ENCODE results near the gene PIGB.
"Not testable (repeated sequence)": the region's sequence is repeated elsewhere in the genome, so short reads cannot be mapped to it uniquely, and the experiment has no call there.

Gene PIGB

GRCh38 chr15:55318588-55319494, at the start of gene PIGB, which contains the start of gene PIGBOS1:
Gene PIGB (plus strand): TSS chr15:55319222. CDS start chr15:55319251, 29 bp downstream.
Gene PIGBOS1 (minus strand): TSS chr15:55319123. CDS start chr15:55317792, 1,331 bp downstream.
- DNase-seq (ENCODE audit: low spot score), result peak; percentile 91

DNA sequence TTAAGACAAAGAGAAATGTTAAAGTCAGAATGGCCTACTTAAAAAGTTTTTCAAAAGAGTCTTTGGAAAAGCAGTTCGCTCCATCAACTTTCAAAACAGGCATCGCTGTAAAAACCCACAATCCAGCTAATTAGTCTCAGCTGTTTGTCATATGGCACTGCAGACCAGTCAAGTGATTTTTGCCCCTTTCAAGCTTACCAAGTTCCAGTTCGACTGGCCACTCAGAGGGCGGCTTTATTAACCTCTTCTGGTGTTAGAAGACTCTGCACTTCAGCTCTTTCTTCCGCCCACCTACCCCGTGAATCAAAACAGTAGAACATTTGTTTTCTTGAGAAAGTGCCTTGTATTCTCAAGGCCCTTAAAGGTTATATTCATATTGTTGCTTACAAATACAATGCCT, 48.7 kb upstream of the PIGB start:
- no peak for DNase-seq (ENCODE audit: low spot score)

DNA sequence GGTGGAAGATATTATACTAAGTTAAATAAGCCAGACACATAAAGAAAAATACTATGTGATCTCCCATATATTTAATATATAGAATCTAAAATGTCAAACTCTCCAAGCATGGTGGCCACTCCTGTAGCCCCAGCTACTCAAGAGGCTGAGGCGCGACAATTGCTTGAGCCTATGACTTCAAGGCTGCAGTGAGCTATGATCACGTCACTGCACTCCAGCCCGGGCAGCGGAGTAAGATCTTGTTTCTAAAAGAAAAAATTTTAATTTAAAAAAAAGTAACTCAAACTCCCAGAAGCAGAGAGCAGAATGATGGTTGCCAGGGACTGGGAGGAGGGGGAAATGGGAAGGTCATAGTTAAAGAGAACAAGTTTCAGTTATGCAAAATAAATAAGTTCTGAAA, 42.7 kb upstream of the PIGB start:
- no peak for DNase-seq (ENCODE audit: low spot score)

DNA sequence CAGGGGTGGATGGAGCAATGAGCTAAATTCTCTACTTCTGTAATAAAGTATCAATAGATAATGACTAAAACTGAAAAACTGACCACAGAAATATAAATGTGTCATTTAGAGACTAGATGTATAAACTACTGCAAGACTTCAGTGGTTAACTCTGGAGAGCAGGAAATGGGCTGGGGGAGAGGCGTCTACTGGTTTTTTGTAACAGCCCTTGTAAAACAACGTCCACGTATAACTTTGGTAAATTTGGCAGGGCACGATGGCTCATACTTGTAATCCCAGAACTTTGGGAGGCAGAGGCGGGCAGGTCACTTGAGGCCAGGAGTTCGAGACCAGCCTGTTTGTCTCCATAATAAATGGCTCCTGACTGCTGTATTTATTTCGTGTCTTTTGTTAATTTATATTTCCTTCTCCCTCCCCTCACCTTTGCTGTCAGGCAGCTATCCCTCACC, 41.9 kb upstream of the PIGB start:
- DNase-seq (ENCODE audit: low spot score), result no peak

DNA sequence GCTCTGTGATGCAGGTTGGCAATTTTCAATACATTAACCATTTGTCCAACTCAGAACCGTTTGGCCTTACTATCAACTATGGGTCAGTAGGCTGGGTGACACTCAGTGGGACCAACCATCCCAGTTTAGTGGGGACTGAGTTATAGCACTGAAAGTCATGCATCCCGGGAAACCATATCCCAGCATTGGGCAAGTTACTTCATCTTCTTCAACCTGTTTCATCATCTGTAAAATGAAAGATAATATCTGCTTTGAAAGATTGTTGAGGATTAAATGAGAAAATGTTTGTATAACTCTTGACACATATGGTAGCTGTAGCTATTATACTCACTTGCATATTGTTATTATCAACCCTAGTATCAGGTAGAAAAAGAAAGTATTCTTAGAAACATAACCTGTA, 41.3 kb upstream of the PIGB start:
- no peak for DNase-seq (ENCODE audit: low spot score)

- no peak for DNase-seq (ENCODE audit: low spot score)
Observed at GRCh38 chr15:55279100-55279745, 39.8 kb upstream of the PIGB start.

GRCh38 chr15:55279746-55280351, 39.2 kb upstream of the PIGB start:
- DNase-seq (ENCODE audit: low spot score), result peak; percentile 87

- DNase-seq (ENCODE audit: low spot score), result peak; percentile 33
Observed at GRCh38 chr15:55280589-55280988, 38.4 kb upstream of the PIGB start.

GRCh38 chr15:55281517-55282228, 37.3 kb upstream of the PIGB start:
- no peak for DNase-seq (ENCODE audit: low spot score)

DNA sequence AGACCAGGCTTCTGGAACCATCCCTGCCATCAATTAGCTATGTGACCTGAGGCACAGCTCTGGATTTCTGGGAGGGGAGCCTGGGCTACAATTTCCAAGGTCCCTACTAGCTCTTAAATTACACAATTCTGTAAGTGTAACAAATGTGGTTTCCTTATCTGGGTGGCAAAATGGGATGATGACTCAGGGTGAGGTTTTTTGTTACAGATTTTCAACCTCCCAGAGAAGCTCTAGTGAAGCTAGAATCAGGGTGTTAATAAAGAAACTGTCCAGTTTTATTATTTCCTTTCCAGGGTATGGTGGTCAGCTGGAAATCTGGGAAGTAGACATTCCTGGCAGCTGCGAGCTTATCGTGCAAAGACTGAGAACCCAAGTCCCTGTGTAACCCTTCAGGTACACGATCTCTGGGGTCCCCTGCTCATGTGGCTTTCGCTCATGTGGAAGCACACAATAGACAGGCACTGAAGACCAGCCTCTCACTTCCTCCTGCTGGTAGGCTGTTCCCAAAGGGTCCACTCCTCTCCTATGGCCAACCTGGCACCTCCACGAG, 36.7 kb upstream of the PIGB start:
- DNase-seq (ENCODE audit: low spot score), result peak; percentile 69

- no peak for DNase-seq (ENCODE audit: low spot score)
Observed at GRCh38 chr15:55283379-55284147, 35.5 kb upstream of the PIGB start.

GRCh38 chr15:55284426-55284825, 34.6 kb upstream of the PIGB start:
- no peak for DNase-seq (ENCODE audit: low spot score)

GRCh38 chr15:55286442-55287189, 32.4 kb upstream of the PIGB start:
- DNase-seq (ENCODE audit: low spot score), result not testable (repeated sequence)

GRCh38 chr15:55288006-55288717, 30.9 kb upstream of the PIGB start:
- DNase-seq (ENCODE audit: low spot score), result peak; percentile 39

- peak; percentile 30 for DNase-seq (ENCODE audit: low spot score)
Observed at GRCh38 chr15:55289011-55289745, 29.8 kb upstream of the PIGB start.

GRCh38 chr15:55289746-55290527, 29.1 kb upstream of the PIGB start, which contains the start of gene RAB27A:
Gene RAB27A (minus strand): TSS chr15:55289813. CDS start chr15:55234934, 54,879 bp downstream.
- peak; percentile 87 for DNase-seq (ENCODE audit: low spot score)

DNA sequence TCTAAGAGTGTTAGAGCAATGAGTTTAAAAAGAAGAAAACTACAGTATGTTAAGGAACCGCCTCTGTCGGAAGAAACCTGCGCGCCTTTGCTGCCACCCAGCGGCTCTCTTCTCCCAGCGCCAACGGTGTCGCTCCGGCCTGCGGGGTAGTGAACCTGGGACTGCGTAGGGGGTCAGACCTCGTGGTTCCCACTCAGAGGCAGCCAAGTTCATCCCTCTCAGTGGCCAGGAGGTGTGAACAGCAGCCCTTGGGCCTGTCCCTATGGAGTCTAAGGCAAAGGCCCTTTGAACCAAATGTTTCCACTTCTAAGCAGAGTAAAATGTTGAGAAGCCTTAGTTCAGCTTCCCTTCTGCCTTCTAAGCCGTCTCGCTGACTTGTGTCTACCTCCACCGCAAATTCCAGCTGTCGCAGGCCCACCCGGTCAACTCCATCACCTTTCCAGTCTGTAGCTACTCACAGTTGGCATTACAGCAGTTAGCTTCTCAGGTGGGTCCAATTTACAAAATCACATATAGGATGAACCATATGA, 28.4 kb upstream of the PIGB start:
- DNase-seq (ENCODE audit: low spot score), result peak; percentile 83

DNA sequence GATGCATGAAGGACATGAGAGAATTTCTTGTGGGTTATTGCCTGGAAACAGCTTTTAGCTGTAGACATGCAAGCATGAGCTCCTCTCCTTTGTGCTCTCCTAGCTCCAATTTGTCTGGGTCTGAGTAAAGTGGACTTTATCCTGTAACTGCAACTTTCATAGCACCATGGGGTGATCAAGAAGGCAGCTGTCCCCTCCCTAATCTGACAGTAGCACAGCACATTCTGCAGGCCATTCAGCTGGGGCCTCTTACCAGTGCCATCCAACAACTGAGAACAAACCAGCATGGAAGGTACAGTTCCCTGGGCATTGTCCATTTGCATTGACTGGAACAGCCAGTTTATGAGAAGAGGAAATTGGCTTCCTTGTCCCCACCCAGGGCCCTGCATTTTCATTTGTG, 21.7 kb upstream of the PIGB start:
- no peak for DNase-seq (ENCODE audit: low spot score)
